ENCODE measurements around the gene TBC1D8.

- TF ChIP-seq CTCF (IDR thresholded peaks at IDR 0.05) (no peak), POLR2A (IDR thresholded peaks at IDR 0.05) (no peak)
Observed at GRCh38 chr2:101127319-101128056, 23.7 kb downstream of the TBC1D8 start.
